Mesenchymal stem cell (in vitro differentiated cells and primary cell): ENCODE results near the gene STMN3.
A peak's percentile ranks its signal among the peaks of the same experiment; 100 is the strongest.

Experiments used
- DNase-seq: peaks from one replicate; pipeline ENCODE4 v3.0.0-alpha.2; 2013
- H2AFZ ChIP-seq: one replicate; pipeline ENCODE4 v1.6.1; 2013; ENCODE audit warnings: low read depth, mild to moderate bottlenecking, control low read depth, inconsistent platforms, low read length, moderate library complexity
- H2AK5ac ChIP-seq: 2 replicates; pipeline ENCODE4 v1.6.1; 2013; ENCODE audit warnings: low read length, moderate library complexity, mild to moderate bottlenecking, inconsistent platforms; ENCODE audit not compliant: severe bottlenecking
- H2BK120ac ChIP-seq: one replicate; pipeline ENCODE4 v1.6.1; 2013; ENCODE audit warnings: low read depth, mild to moderate bottlenecking, inconsistent platforms, low read length, moderate library complexity
- H2BK12ac ChIP-seq, 2 experiments: one replicate each; pipeline ENCODE4 v1.6.1; 2013; ENCODE audit warnings: inconsistent platforms in 2 of 2, low read length in 2 of 2, mild to moderate bottlenecking in 2 of 2, moderate library complexity in 2 of 2, control low read depth in 1 of 2
- H2BK15ac ChIP-seq: one replicate; pipeline ENCODE4 v1.6.1; 2013; ENCODE audit warnings: mild to moderate bottlenecking, low read depth, inconsistent platforms; ENCODE audit not compliant: poor library complexity, severe bottlenecking
- H2BK5ac ChIP-seq: 2 replicates; pipeline ENCODE4 v1.6.1; 2013; ENCODE audit warnings: low read depth, mild to moderate bottlenecking, low read length, control low read depth, inconsistent platforms; ENCODE audit not compliant: poor library complexity, severe bottlenecking
- H3K14ac ChIP-seq, 2 experiments: one replicate each; pipeline ENCODE4 v1.6.1; 2013; ENCODE audit warnings: inconsistent platforms in 2 of 2, low read length in 2 of 2, control low read depth in 1 of 2, mild to moderate bottlenecking in 1 of 2, moderate library complexity in 1 of 2
- H3K18ac ChIP-seq, 2 experiments: one replicate each; pipeline ENCODE4 v1.6.1; 2013; ENCODE audit warnings: inconsistent platforms in 2 of 2, low read length in 2 of 2, control low read depth in 1 of 2, low read depth in 1 of 2, mild to moderate bottlenecking in 1 of 2
- H3K23ac ChIP-seq, 2 experiments: one replicate each; pipeline ENCODE4 v1.6.1; 2013; ENCODE audit warnings: inconsistent platforms in 2 of 2, low read length in 2 of 2, mild to moderate bottlenecking in 2 of 2, moderate library complexity in 2 of 2, control low read depth in 1 of 2
- H3K27ac ChIP-seq: 2 replicates; pipeline ENCODE4 v1.5.1; 2013; ENCODE audit warnings: mild to moderate bottlenecking, moderate library complexity, low read length, control low read depth, inconsistent platforms; ENCODE audit not compliant: poor library complexity, severe bottlenecking
- H3K27me3 ChIP-seq, 2 experiments: 2 replicates each; pipeline versions ENCODE4 v1.6.1 to v1.7.0; 2013; ENCODE audit warnings: low read length in 2 of 2, mild to moderate bottlenecking in 2 of 2, moderate library complexity in 2 of 2, control low read depth in 1 of 2, inconsistent platforms in 1 of 2; ENCODE audit not compliant: control insufficient read depth in 1 of 2, insufficient read depth in 1 of 2
- H3K36me3 ChIP-seq, 2 experiments: 2 replicates each; pipeline versions ENCODE4 v1.6.1 to v1.7.0; 2013; ENCODE audit warnings: low read length in 2 of 2, control low read depth in 1 of 2, inconsistent platforms in 1 of 2, low read depth in 1 of 2, mild to moderate bottlenecking in 1 of 2; ENCODE audit not compliant: insufficient read depth in 2 of 2, control insufficient read depth in 1 of 2
- H3K4ac ChIP-seq, 2 experiments: one replicate each; pipeline ENCODE4 v1.6.1; 2013; ENCODE audit warnings: inconsistent platforms in 2 of 2, low read length in 2 of 2, mild to moderate bottlenecking in 2 of 2, moderate library complexity in 2 of 2, control low read depth in 1 of 2, low read depth in 1 of 2
- H3K4me1 ChIP-seq: 2 replicates; pipeline ENCODE4 v1.6.1; 2013; ENCODE audit warnings: low read depth, low read length, control low read depth; ENCODE audit not compliant: control insufficient read depth, insufficient read depth
- H3K4me2 ChIP-seq: 2 replicates; pipeline ENCODE4 v1.6.1; 2013; ENCODE audit warnings: low read length, mild to moderate bottlenecking, inconsistent platforms; ENCODE audit not compliant: poor library complexity, severe bottlenecking
- H3K4me3 ChIP-seq, 2 experiments: 2 replicates each; pipeline versions ENCODE4 v1.5.1 to v1.7.0; 2013; ENCODE audit warnings: low read length in 2 of 2, mild to moderate bottlenecking in 2 of 2, control low read depth in 1 of 2, low read depth in 1 of 2; ENCODE audit not compliant: insufficient read depth in 1 of 2
- H3K79me1 ChIP-seq: replicated peaks from 2 replicates; pipeline ENCODE4 v1.6.1; 2013; ENCODE audit warnings: mild to moderate bottlenecking, control low read depth, low read length, inconsistent platforms; ENCODE audit not compliant: poor library complexity, severe bottlenecking
- H3K9ac ChIP-seq: 2 replicates; pipeline ENCODE4 v1.7.0; 2013; ENCODE audit warnings: mild to moderate bottlenecking, low read length, moderate library complexity
- H3K9me3 ChIP-seq: 2 replicates; pipeline ENCODE4 v1.7.0; 2013; ENCODE audit warnings: mild to moderate bottlenecking, low read length; ENCODE audit not compliant: control insufficient read depth
- H4K8ac ChIP-seq: one replicate; pipeline ENCODE4 v1.6.1; 2013; ENCODE audit warnings: inconsistent platforms, mild to moderate bottlenecking, low read length, moderate library complexity
- H4K91ac ChIP-seq: one replicate; pipeline ENCODE4 v1.6.1; 2013; ENCODE audit warnings: mild to moderate bottlenecking, low read length, inconsistent platforms
- WGBS: methylation state at CpG from one replicate; pipeline ENCODE4 v1.1.7; 2013; ENCODE audit warnings: mixed read lengths; 5-methylcytosine and 5-hydroxymethylcytosine counted together

The STMN3 gene

GRCh38 chr20:63640086-63640485 is 13.1 kb downstream of the STMN3 start:
- Histone ChIP-seq H3K9ac (no peak overlapping the region), H3K4me2 (no peak overlapping the region), H3K27ac (no peak overlapping the region), H3K9me3 (no peaks in the 10 kb centered on the region), H3K14ac (no peak overlapping the region), H3K4me1 (peaks cover 26% of the 10 kb centered on the region), H3K4ac (no peak overlapping the region), H3K36me3 (peaks cover 0 to 18% of the 10 kb centered on the region in 2 experiments), H2BK120ac (no peak overlapping the region), H3K23ac (no peak overlapping the region), H3K4me3 (no peak overlapping the region), H4K91ac (peak overlapping the region; percentile 7), H3K18ac (no peak overlapping the region), H2BK15ac (peak overlapping the region; percentile 23), H2BK5ac (no peak overlapping the region), H3K79me1 (peaks cover 2% of the 10 kb centered on the region), H2AFZ (no peak overlapping the region), H4K8ac (no peak overlapping the region), H3K27me3 (no peaks in the 10 kb centered on the region), H2AK5ac (no peak overlapping the region), H2BK12ac (peak overlapping the region in 1 of 2 experiments; percentile 40)
- whole genome bisulfite sequencing, result 95% methylated on average over 4 of the region's 8 CpGs
- DNase-seq, result no peak

- 93% methylated on average over 4 of the region's 15 CpGs for WGBS
- no peak overlapping the region for H3K27ac ChIP-seq
Observed at GRCh38 chr20:63639093-63639975, 13.9 kb downstream of the STMN3 start.

DNA sequence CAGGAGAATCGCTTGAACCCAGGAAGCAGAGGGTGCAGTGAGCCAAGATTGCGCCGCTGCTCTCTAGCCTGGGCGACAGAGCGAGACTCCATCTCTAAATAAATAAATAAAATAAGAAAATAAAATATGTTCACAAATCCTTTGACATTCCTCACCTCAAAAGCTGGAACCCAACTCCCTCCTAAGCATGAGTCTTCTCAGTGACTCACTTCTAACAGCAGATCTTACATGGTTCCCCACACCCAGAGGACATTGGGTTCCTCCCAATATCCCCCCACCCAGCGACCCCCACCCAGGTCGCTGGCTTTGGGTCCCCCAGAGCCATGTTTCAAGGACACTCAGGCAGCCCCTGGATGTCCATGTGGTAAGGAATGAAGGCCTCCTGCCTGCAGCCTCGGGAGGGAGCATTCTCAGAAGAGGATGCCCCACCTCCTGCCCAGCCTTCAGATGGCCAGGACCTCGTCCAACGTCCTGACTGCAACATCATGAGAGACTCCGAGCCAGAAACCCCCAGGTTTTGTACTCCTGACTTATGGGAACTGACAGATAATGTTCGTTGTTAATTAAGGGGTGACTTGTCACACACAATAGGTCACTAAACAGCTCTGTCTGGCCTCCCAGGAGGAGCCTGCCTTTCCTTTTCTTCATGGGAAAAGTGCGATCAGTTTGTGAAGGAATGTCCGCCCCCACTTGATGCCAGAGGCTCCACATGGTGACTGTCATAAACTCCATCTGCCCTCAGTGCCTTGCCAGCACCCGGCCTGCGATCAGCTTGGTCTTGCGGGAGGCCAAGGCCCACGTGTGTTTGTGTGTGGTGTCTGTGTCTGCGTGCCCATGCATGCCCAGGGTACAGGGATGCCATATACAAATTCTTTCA is 16.2 kb downstream of the STMN3 start:
- Histone ChIP-seq H3K79me1 (no peaks in the 10 kb centered on the region), H2BK5ac (no peak overlapping the region), H2BK120ac (no peak overlapping the region), H4K8ac (no peak overlapping the region), H3K14ac (no peak overlapping the region), H3K36me3 (peaks cover 0 to 5% of the 10 kb centered on the region in 2 experiments), H2AK5ac (no peak overlapping the region), H3K4me3 (no peak overlapping the region), H3K18ac (no peak overlapping the region), H3K4me2 (no peak overlapping the region), H3K23ac (no peak overlapping the region), H3K27ac (no peak overlapping the region), H2BK12ac (no peak overlapping the region), H3K4me1 (peaks cover 17% of the 10 kb centered on the region), H3K4ac (no peak overlapping the region), H3K9me3 (no peaks in the 10 kb centered on the region), H3K27me3 (no peaks in the 10 kb centered on the region), H2AFZ (no peak overlapping the region), H4K91ac (no peak overlapping the region), H3K9ac (no peak overlapping the region), H2BK15ac (no peak overlapping the region)
- 84% methylated on average over 14 of the region's 19 CpGs for WGBS
- DNase-seq, result no peak

More at GRCh38 chr20:63639093-63639975, 13.9 kb downstream of the STMN3 start:
- H3K4ac ChIP-seq, result no peak overlapping the region
- H3K79me1 ChIP-seq, result peaks cover 2% of the 10 kb centered on the region
- no peak overlapping the region for H2BK12ac ChIP-seq
- H2AFZ ChIP-seq, result no peak overlapping the region
- peaks cover 28% of the 10 kb centered on the region for H3K4me1 ChIP-seq
- H3K9me3 ChIP-seq, result no peaks in the 10 kb centered on the region
- no peak overlapping the region for H3K23ac ChIP-seq
- H3K18ac ChIP-seq, result no peak overlapping the region
- no peak overlapping the region for H3K4me2 ChIP-seq
- no peak overlapping the region for H3K9ac ChIP-seq
- no peak overlapping the region for H2BK15ac ChIP-seq
- H4K91ac ChIP-seq, result peak overlapping the region; percentile 61
- H2BK5ac ChIP-seq, result no peak overlapping the region
- no peak overlapping the region for H3K14ac ChIP-seq
- H3K27me3 ChIP-seq, result no peaks in the 10 kb centered on the region
- H3K4me3 ChIP-seq, result no peak overlapping the region
- H2BK120ac ChIP-seq, result no peak overlapping the region
- H2AK5ac ChIP-seq, result no peak overlapping the region
- H3K36me3 ChIP-seq, result peaks cover 0 to 18% of the 10 kb centered on the region in 2 experiments
- no peak overlapping the region for H4K8ac ChIP-seq
- no peak for DNase-seq
